Effector memory CD4-positive, alpha-beta T cell (primary cell): Measurements from ENCODE around the gene ADGRD1.

ENCODE experiments used
- DNase-seq, 3 donors: peaks; one replicate each; pipeline ENCODE4 v3.0.0-alpha.2; 2020
- H3K27ac ChIP-seq: 2 replicates; pipeline ENCODE4 v1.7.0; 2013; ENCODE audit warnings: mild to moderate bottlenecking, low read length, moderate library complexity; ENCODE audit not compliant: insufficient read depth, poor library complexity, severe bottlenecking
- H3K27me3 ChIP-seq: replicated peaks from 2 replicates; pipeline ENCODE4 v1.7.0; 2013; ENCODE audit warnings: mild to moderate bottlenecking, low read length; ENCODE audit not compliant: insufficient read depth, control insufficient read depth, poor library complexity, severe bottlenecking
- H3K36me3 ChIP-seq: 2 replicates; pipeline ENCODE4 v1.7.0; 2013; ENCODE audit warnings: mild to moderate bottlenecking, low read length, moderate library complexity; ENCODE audit not compliant: control insufficient read depth, insufficient read depth
- H3K4me1 ChIP-seq: 2 replicates; pipeline ENCODE4 v1.7.0; 2013; ENCODE audit warnings: low read length, mild to moderate bottlenecking; ENCODE audit not compliant: control insufficient read depth, insufficient read depth, poor library complexity, severe bottlenecking
- H3K4me3 ChIP-seq: 2 replicates; pipeline ENCODE4 v1.7.0; 2013; ENCODE audit warnings: low read length, low read depth, mild to moderate bottlenecking; ENCODE audit not compliant: insufficient read depth, poor library complexity, severe bottlenecking
- H3K9me3 ChIP-seq: 2 replicates; pipeline ENCODE4 v1.7.0; 2013; ENCODE audit warnings: mild to moderate bottlenecking, low read length, moderate library complexity; ENCODE audit not compliant: control insufficient read depth

Gene ADGRD1

GRCh38 chr12:130972586-130972950, 18.9 kb downstream of the ADGRD1 start:
- Histone ChIP-seq H3K9me3 (no peaks in the 10 kb centered on the region), H3K27me3 (no peaks in the 10 kb centered on the region), H3K36me3 (no peaks in the 10 kb centered on the region), H3K4me1 (no peaks in the 10 kb centered on the region), H3K27ac (no peak overlapping the region), H3K4me3 (no peak overlapping the region)
- DNase-seq: no peak

GRCh38 chr12:130973109-130973508, 19.4 kb downstream of the ADGRD1 start:
- H3K9me3 ChIP-seq: no peaks in the 10 kb centered on the region
- no peaks in the 10 kb centered on the region for H3K27me3 ChIP-seq
- no peak overlapping the region for H3K4me3 ChIP-seq
- H3K36me3 ChIP-seq: no peaks in the 10 kb centered on the region
- no peak for DNase-seq
- H3K4me1 ChIP-seq: no peaks in the 10 kb centered on the region
- no peak overlapping the region for H3K27ac ChIP-seq

GRCh38 chr12:130973906-130974305, 20.2 kb downstream of the ADGRD1 start:
- Histone ChIP-seq H3K9me3 (no peaks in the 10 kb centered on the region), H3K27ac (no peak overlapping the region), H3K27me3 (no peaks in the 10 kb centered on the region), H3K4me1 (no peaks in the 10 kb centered on the region), H3K4me3 (no peak overlapping the region), H3K36me3 (no peaks in the 10 kb centered on the region)
- DNase-seq: no peak

GRCh38 chr12:130975116-130975515, 21.4 kb downstream of the ADGRD1 start:
- Histone ChIP-seq H3K4me3 (no peak overlapping the region), H3K4me1 (no peaks in the 10 kb centered on the region), H3K27me3 (no peaks in the 10 kb centered on the region), H3K27ac (no peak overlapping the region), H3K9me3 (no peaks in the 10 kb centered on the region), H3K36me3 (no peaks in the 10 kb centered on the region)
- no peak for DNase-seq

- Histone ChIP-seq H3K9me3 (no peaks in the 10 kb centered on the region), H3K27ac (no peak overlapping the region), H3K4me1 (no peaks in the 10 kb centered on the region), H3K4me3 (no peak overlapping the region), H3K27me3 (no peaks in the 10 kb centered on the region), H3K36me3 (no peaks in the 10 kb centered on the region)
- no peak for DNase-seq
Measured at GRCh38 chr12:130976171-130976720, 22.5 kb downstream of the ADGRD1 start.

- Histone ChIP-seq H3K4me3 (no peak overlapping the region), H3K27ac (no peak overlapping the region), H3K9me3 (no peaks in the 10 kb centered on the region), H3K36me3 (no peaks in the 10 kb centered on the region), H3K4me1 (no peaks in the 10 kb centered on the region), H3K27me3 (no peaks in the 10 kb centered on the region)
- DNase-seq: no peak
Measured at GRCh38 chr12:130977046-130977742, 23.5 kb downstream of the ADGRD1 start.

GRCh38 chr12:130977743-130978095, 24.0 kb downstream of the ADGRD1 start:
- H3K4me3 ChIP-seq: no peak overlapping the region
- DNase-seq: no peak
- H3K27ac ChIP-seq: no peak overlapping the region
- H3K27me3 ChIP-seq: no peaks in the 10 kb centered on the region
- H3K36me3 ChIP-seq: no peaks in the 10 kb centered on the region
- H3K4me1 ChIP-seq: no peaks in the 10 kb centered on the region
- H3K9me3 ChIP-seq: no peaks in the 10 kb centered on the region

- no peaks in the 10 kb centered on the region for H3K9me3 ChIP-seq
- DNase-seq: no peak
- no peaks in the 10 kb centered on the region for H3K4me1 ChIP-seq
- no peaks in the 10 kb centered on the region for H3K27me3 ChIP-seq
- no peak overlapping the region for H3K4me3 ChIP-seq
- H3K36me3 ChIP-seq: no peaks in the 10 kb centered on the region
- no peak overlapping the region for H3K27ac ChIP-seq
Measured at GRCh38 chr12:130978785-130979184, 25.1 kb downstream of the ADGRD1 start.

GRCh38 chr12:130981074-130981742, 27.5 kb downstream of the ADGRD1 start:
- DNase-seq: no peak
- H3K9me3 ChIP-seq: no peaks in the 10 kb centered on the region
- H3K4me3 ChIP-seq: no peak overlapping the region
- no peaks in the 10 kb centered on the region for H3K4me1 ChIP-seq
- no peak overlapping the region for H3K27ac ChIP-seq
- H3K27me3 ChIP-seq: no peaks in the 10 kb centered on the region
- no peaks in the 10 kb centered on the region for H3K36me3 ChIP-seq

GRCh38 chr12:130981911-130982310, 28.2 kb downstream of the ADGRD1 start:
- no peak overlapping the region for H3K4me3 ChIP-seq
- H3K4me1 ChIP-seq: no peaks in the 10 kb centered on the region
- H3K27ac ChIP-seq: no peak overlapping the region

More at GRCh38 chr12:130981911-130982310, 28.2 kb downstream of the ADGRD1 start:
- H3K27me3 ChIP-seq: no peaks in the 10 kb centered on the region
- no peaks in the 10 kb centered on the region for H3K36me3 ChIP-seq
- H3K9me3 ChIP-seq: no peaks in the 10 kb centered on the region
- DNase-seq: no peak
